NCI-H524 treated with DMSO at 0.1 percent for 48 hours (cell line): ENCODE measurements around the gene MARK2.

ENCODE experiments used
- DNase-seq: peaks from one replicate; lab custom pipeline; 2025; lab: John Stamatoyannopoulos, UW

The MARK2 gene

DNA sequence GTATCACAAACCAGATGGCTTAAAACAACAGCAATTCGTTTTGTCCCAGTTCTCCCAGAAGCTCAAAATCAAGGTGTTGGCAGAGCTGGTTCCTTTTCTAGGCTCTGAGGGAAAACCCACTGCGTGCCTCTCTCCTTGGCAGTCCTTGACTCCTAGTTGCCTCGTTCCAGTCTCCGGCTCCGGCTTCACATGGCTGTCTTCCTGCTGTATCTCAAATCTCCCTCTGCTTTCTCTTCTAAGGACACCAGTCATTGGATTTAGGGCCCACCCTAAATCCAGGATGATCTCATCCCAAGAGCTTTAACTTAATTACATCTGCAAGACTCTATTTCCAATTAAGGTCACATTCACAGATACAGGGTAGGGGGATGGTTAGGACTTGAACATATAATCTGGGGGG lies 90.7 kb downstream of the MARK2 start:
- DNase-seq, result no peak

- DNase-seq, result no peak
Measured at GRCh38 chr11:63931045-63931444, 92.1 kb downstream of the MARK2 start.

GRCh38 chr11:63931876-63932275 lies 93.0 kb downstream of the MARK2 start:
- no peak for DNase-seq

DNA sequence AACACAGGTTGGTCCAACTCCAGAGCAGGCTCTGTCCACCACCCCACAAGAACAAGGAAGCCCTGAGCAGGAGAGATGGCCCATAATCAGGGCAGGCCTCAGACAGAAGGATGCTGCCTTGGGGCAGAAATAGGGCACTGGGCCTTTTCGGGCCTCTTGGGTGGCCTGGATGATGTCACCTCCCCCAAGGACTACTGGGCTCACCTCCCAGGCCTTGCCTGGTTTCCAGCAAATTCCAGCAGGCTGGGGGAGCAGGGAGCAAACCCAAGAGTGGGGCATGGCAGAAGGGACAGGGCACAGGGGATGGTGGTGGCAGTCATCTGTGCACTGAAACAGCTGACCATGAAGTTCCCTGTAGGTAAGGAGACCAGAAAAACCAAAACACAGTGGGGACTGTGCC lies 94.5 kb downstream of the MARK2 start:
- no peak for DNase-seq

DNA sequence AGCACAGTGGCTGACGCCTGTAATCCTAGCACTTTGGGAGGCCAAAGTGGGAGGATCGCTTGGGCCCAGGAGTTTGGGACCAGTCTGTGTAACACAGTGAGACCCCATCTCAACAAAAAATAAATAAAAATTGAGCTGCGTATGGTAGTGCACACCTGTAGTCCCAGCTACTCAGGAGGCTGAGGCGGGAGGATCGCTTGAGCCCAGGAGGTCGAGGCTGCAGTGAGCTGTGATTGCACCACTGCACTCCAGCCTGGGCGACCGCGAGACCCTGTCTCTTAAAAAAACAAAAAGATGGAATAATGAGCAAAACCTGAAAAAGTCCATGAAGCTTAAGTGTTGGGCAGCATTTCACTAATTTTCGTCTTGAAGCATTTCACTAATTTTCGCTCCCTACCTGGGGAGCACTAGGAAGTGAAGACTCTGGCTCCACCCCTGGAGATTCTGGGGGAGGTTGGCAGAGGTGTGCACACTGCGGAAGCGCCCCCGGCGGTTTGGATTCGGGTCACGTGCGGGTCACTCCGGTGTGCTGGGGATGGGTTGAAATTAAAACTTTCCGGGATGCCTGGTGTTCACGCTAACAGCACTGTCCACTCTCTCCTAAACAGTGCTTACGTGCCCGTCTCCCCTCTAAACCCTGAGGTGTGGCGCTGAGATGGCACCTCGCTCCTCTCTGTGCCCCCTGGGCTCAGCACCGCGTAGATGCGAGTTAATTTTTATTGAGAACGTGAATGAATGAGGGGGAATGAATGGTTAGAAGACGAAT lies 99.0 kb downstream of the MARK2 start:
- no peak for DNase-seq

DNA sequence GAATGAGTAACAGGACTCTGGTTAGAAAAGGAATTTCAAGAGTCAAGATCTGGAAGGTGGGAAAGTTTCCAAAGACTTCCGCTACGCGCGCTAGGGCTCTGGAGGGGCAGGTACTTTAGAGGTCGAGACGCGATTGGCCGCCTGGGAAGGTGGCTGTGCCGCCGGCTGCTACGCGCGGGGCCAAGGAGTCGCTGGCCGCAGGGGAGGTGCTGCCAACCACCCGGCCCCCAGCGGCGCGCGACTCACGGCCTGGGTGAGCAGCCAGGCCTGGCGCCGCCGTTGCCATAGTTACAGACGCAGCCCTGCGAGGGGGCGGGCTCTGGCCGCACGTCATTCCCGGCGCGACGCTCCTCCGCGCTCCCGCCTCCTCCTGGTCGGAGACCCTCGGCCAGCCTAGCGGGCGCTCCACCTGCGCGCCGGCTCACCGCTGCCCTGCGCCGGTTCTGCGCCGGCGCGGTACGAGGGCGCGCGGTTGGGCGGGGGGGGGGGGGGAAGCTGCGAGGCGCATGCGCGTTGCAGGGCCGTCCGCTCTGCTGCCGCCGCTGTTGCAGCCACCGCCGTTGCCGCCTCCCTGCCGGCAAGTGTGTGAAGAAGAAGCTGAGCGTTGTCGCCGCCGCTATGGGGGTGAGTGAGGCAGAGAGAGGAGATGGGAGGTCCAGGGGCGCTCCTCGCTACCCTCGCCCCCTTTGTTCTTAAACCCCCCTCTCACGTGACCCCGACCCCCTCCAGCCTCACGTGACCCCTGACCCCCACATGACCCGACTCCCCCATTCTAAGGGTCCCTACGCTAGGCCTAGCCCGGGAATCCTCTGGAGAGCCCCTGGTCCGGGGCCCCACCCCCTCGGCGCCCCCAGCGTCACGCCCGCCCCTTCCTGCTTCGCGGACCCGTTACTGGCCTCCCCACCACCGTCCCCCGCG lies 99.8 kb downstream of the MARK2 start, which contains the start of gene NAA40:
Gene NAA40, plus strand, starts transcription at position 524 of the 918 bp plus-strand sequence. Its CDS starts 95 bp downstream, at position 619.
- DNase-seq, result peak; percentile 85

- DNase-seq, result no peak
Measured at GRCh38 chr11:63939397-63939891, 100.5 kb downstream of the MARK2 start.

- no peak for DNase-seq
Measured at GRCh38 chr11:63940786-63941185, 101.9 kb downstream of the MARK2 start.

- no peak for DNase-seq
Measured at GRCh38 chr11:63941901-63942300, 103.0 kb downstream of the MARK2 start.

DNA sequence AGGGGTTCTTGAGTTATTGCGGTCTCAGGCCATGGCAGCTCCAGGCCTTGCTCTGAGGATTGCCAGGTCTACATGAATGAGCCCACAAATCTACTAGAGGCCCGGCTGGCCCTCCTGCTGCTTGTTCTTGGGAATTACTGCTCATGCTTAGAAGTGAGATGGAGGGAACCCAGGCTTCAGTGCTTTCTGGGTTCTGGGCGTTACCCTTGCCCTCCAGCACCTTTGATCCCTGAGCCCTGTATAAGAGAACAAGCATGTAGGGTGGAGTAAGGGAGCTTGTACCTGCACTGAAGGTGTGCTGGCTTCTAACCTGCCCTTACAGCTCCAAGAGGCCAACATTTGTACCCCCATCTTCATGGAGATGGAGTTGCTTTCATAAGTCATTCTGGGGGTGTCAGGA lies 103.9 kb downstream of the MARK2 start:
- DNase-seq, result no peak

GRCh38 chr11:63944987-63945386 lies 106.1 kb downstream of the MARK2 start:
- no peak for DNase-seq

DNA sequence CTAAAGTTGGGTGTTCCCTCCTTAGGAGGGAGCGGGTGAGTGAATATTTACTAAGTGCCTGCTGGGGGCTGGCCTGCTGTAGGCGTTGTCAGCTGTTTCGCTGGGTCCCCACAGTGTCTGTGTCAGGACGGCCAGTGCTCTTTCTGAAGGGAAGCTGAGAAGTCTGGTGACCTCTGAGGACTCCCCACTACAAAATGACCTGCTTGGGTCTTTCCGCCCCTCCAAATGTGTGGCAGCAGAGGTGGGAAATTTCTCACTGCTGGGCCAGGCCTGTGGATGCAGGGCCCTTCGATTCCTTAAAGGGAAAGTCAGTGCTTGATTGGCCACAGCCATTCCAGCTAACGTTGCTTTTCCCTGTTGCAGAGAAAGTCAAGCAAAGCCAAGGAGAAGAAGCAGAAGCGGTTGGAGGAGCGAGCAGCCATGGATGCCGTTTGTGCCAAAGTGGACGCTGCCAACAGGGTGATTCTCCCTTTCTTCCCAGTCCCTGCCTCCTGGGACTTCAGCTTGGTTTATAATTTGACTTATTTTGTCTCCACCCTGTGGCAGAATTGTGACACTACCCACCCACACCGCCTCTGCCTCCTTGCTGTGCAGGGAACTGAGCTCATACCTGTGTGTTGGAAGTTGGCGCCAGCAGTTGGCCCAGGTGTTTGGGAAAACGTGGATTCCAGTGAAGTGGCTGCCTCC lies 106.7 kb downstream of the MARK2 start:
- DNase-seq, result no peak

DNA sequence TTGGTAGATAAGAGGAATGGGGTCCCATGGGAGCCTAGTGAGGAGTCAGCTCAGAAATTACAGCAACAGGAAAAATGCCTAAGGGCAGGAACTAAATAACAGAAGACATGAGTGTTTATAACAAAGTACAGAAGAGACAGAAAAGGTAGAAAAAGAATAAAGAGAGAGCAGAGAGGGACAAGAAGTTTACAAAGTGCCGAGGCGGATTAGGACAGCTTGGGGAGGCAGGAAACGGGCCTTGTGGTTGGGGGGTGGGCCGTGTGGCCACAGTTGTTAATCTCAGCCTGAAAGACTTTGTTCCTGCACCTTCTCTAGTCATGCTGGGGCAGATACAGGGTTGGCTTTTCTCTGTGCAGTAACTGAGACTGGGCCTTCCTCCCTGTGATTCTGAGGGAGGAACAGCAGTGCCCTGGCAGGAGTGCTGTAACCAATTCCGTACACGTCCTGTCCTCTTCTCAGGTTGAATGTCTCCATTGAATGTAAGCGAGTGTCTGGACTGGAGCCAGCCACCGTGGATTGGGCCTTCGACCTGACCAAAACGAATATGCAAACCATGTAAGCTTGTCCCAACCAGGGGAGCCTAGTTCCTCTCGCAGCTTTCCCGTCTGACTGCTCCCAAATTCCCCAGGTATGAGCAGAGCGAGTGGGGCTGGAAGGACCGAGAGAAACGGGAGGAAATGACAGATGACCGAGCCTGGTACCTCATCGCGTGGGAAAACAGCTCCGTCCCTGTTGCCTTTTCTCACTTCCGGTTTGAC lies 113.0 kb downstream of the MARK2 start:
- DNase-seq, result no peak

GRCh38 chr11:63952570-63952969 lies 113.7 kb downstream of the MARK2 start:
- no peak for DNase-seq

GRCh38 chr11:63958008-63958407 lies 119.1 kb downstream of the MARK2 start:
- no peak for DNase-seq
